ENCODE measurements around the gene EFCAB13.
A peak's percentile ranks its signal among the peaks of the same experiment; 100 is the strongest.
"Not testable (repeated sequence)": the region's sequence is repeated elsewhere in the genome, so short reads cannot be mapped to it uniquely, and the experiment has no call there.

EFCAB13 gene

GRCh38 chr17:47332287-47332686 lies 8.5 kb downstream of the EFCAB13 start:
- DNase-seq, result no peak

- DNase-seq, result no peak
Observed at GRCh38 chr17:47335101-47335936, 11.6 kb downstream of the EFCAB13 start.

- no peak for DNase-seq
Observed at GRCh38 chr17:47338026-47338425, 14.3 kb downstream of the EFCAB13 start.

- no peak for DNase-seq
Observed at GRCh38 chr17:47352848-47353247, 29.1 kb downstream of the EFCAB13 start.

- DNase-seq, result no peak
Observed at GRCh38 chr17:47358652-47359051, 34.9 kb downstream of the EFCAB13 start.

- DNase-seq, result no peak
Observed at GRCh38 chr17:47363171-47363570, 39.4 kb downstream of the EFCAB13 start.

- no peak for DNase-seq
Observed at GRCh38 chr17:47367257-47367656, 43.5 kb downstream of the EFCAB13 start.

- no peak for DNase-seq
Observed at GRCh38 chr17:47368262-47368661, 44.5 kb downstream of the EFCAB13 start.

- not testable (repeated sequence) for DNase-seq
Observed at GRCh38 chr17:47370899-47371298, 47.1 kb downstream of the EFCAB13 start.

GRCh38 chr17:47373002-47373401 lies 49.2 kb downstream of the EFCAB13 start:
- no peak for DNase-seq

GRCh38 chr17:47376247-47376646 lies 52.5 kb downstream of the EFCAB13 start:
- DNase-seq, result no peak

- no peak for DNase-seq
Observed at GRCh38 chr17:47388825-47389224, 65.1 kb downstream of the EFCAB13 start.

- DNase-seq, result not testable (repeated sequence)
Observed at GRCh38 chr17:47397532-47398128, 73.9 kb downstream of the EFCAB13 start.

- DNase-seq, result no peak
Observed at GRCh38 chr17:47400333-47400732, 76.6 kb downstream of the EFCAB13 start.

GRCh38 chr17:47401100-47401499 lies 77.3 kb downstream of the EFCAB13 start:
- DNase-seq, result no peak

GRCh38 chr17:47404006-47404405 lies 80.3 kb downstream of the EFCAB13 start:
- no peak for DNase-seq

GRCh38 chr17:47404875-47405274 lies 81.1 kb downstream of the EFCAB13 start:
- DNase-seq, result no peak

- DNase-seq, result no peak
Observed at GRCh38 chr17:47413872-47414271, 90.1 kb downstream of the EFCAB13 start.

- no peak for DNase-seq
Observed at GRCh38 chr17:47414612-47415011, 90.9 kb downstream of the EFCAB13 start.

GRCh38 chr17:47423406-47424295 lies 99.9 kb downstream of the EFCAB13 start:
- DNase-seq, result peak; percentile 56

- not testable (repeated sequence) for DNase-seq
Observed at GRCh38 chr17:47425233-47425632, 101.5 kb downstream of the EFCAB13 start.

GRCh38 chr17:47425887-47426635 lies 102.3 kb downstream of the EFCAB13 start:
- not testable (repeated sequence) for DNase-seq

- no peak for DNase-seq
Observed at GRCh38 chr17:47427985-47428384, 104.2 kb downstream of the EFCAB13 start.

Measured in activated CD8-positive, alpha-beta memory T cell treated with anti-CD3 and anti-CD28 coated beads for 24 hours (primary cell).